Measurements from ENCODE around the gene NFATC4.

GRCh38 chr14:24409956-24410355 is 42.0 kb downstream of the NFATC4 start:
- TF ChIP-seq CTCF (IDR thresholded peaks at IDR 0.05; ENCODE audit: poor library complexity, severe bottlenecking) (no peak), EZH2 (IDR thresholded peaks at IDR 0.05; ENCODE audit: borderline replicate concordance, insufficient read depth, low read length, poor library complexity, severe bottlenecking) (no peak), TAF1 (IDR thresholded peaks at IDR 0.05; ENCODE audit: low read depth) (no peak), POLR2AphosphoS5 (IDR thresholded peaks at IDR 0.05) (no peak), SMC3 (conservative IDR thresholded peaks at IDR 0.05; ENCODE audit: poor library complexity) (no peak), RAD21 (conservative IDR thresholded peaks at IDR 0.05) (no peak), EP300 (conservative IDR thresholded peaks at IDR 0.05; ENCODE audit: poor library complexity, severe bottlenecking) (no peak)
- TF ChIP-seq, protein P1, sequence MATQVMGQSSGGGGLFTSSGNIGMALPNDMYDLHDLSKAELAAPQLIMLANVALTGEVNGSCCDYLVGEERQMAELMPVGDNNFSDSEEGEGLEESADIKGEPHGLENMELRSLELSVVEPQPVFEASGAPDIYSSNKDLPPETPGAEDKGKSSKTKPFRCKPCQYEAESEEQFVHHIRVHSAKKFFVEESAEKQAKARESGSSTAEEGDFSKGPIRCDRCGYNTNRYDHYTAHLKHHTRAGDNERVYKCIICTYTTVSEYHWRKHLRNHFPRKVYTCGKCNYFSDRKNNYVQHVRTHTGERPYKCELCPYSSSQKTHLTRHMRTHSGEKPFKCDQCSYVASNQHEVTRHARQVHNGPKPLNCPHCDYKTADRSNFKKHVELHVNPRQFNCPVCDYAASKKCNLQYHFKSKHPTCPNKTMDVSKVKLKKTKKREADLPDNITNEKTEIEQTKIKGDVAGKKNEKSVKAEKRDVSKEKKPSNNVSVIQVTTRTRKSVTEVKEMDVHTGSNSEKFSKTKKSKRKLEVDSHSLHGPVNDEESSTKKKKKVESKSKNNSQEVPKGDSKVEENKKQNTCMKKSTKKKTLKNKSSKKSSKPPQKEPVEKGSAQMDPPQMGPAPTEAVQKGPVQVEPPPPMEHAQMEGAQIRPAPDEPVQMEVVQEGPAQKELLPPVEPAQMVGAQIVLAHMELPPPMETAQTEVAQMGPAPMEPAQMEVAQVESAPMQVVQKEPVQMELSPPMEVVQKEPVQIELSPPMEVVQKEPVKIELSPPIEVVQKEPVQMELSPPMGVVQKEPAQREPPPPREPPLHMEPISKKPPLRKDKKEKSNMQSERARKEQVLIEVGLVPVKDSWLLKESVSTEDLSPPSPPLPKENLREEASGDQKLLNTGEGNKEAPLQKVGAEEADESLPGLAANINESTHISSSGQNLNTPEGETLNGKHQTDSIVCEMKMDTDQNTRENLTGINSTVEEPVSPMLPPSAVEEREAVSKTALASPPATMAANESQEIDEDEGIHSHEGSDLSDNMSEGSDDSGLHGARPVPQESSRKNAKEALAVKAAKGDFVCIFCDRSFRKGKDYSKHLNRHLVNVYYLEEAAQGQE (IDR thresholded peaks at IDR 0.05; ENCODE audit: borderline replicate concordance) = no peak

Measured in neural cell (in vitro differentiated cells).